ENCODE results near the gene PHLPP2.

Gene PHLPP2

DNA sequence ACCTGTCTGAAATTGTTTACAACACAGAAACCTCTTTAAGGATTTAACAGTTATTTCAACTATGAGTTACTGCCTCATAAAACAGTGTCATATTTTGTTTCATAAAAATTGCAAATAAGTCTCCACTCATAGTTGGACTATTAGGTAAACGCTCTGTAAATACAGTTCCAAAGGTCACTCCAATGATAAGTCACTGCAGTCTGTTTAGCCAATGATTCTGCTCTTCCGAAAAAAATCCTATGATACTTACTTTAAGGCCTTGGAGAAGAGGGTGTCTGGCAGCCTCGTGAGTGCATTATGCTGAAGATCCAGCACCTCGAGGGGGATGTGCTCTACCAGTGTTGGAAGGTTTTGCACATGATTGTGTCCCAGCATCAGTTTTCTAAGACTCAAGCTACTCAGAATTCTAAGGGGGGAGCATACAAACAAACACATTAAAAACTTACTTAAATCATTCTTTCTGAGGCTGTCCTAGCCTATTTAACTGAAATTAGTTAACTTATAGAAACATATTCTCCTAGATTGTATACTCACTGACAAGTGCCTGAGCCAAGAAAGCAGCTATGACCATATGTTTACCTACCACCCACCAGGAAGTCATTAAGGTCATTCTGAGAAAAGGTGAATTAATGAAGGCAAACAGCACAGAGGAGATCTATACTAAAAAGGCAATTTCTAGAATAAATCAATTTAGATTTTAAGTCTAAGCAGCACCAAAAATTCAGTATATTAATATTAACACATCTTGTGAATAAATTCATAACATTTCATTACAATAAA, 57.4 kb downstream of the PHLPP2 start:
- peaks cover 14% of the 10 kb centered on the region for H3K36me3 Mint-ChIP-seq (ENCODE audit: low read depth)
- H3K4me3 Mint-ChIP-seq = no peak overlapping the region
- peaks cover 2% of the 10 kb centered on the region for H3K4me1 Mint-ChIP-seq (ENCODE audit: low read depth)
- H3K27ac Mint-ChIP-seq = no peak overlapping the region
- no peaks in the 10 kb centered on the region for H3K27me3 Mint-ChIP-seq (ENCODE audit: low read depth)
- H3K9me3 Mint-ChIP-seq = no peaks in the 10 kb centered on the region

GRCh38 chr16:71666264-71666663, 58.2 kb downstream of the PHLPP2 start:
- Mint-ChIP-seq H3K9me3 (no peaks in the 10 kb centered on the region), H3K4me3 (no peak overlapping the region), H3K36me3 (ENCODE audit: low read depth) (peaks cover 12% of the 10 kb centered on the region), H3K4me1 (ENCODE audit: low read depth) (peaks cover 2% of the 10 kb centered on the region), H3K27me3 (ENCODE audit: low read depth) (no peaks in the 10 kb centered on the region), H3K27ac (no peak overlapping the region)

GRCh38 chr16:71659471-71659870, 65.0 kb downstream of the PHLPP2 start:
- Mint-ChIP-seq H3K9me3 (no peaks in the 10 kb centered on the region), H3K4me3 (no peak overlapping the region), H3K27ac (no peak overlapping the region), H3K36me3 (ENCODE audit: low read depth) (peaks cover 10% of the 10 kb centered on the region), H3K27me3 (ENCODE audit: low read depth) (no peaks in the 10 kb centered on the region), H3K4me1 (ENCODE audit: low read depth) (peaks cover 2% of the 10 kb centered on the region)

GRCh38 chr16:71658771-71659170, 65.7 kb downstream of the PHLPP2 start:
- H3K4me3 Mint-ChIP-seq = no peak overlapping the region
- H3K36me3 Mint-ChIP-seq (ENCODE audit: low read depth) = peaks cover 10% of the 10 kb centered on the region
- no peaks in the 10 kb centered on the region for H3K9me3 Mint-ChIP-seq
- no peaks in the 10 kb centered on the region for H3K27me3 Mint-ChIP-seq (ENCODE audit: low read depth)
- peaks cover 2% of the 10 kb centered on the region for H3K4me1 Mint-ChIP-seq (ENCODE audit: low read depth)
- no peak overlapping the region for H3K27ac Mint-ChIP-seq

- H3K27ac Mint-ChIP-seq = no peak overlapping the region
- no peaks in the 10 kb centered on the region for H3K27me3 Mint-ChIP-seq (ENCODE audit: low read depth)
- no peak overlapping the region for H3K4me3 Mint-ChIP-seq
- H3K36me3 Mint-ChIP-seq (ENCODE audit: low read depth) = peaks cover 2% of the 10 kb centered on the region
- no peaks in the 10 kb centered on the region for H3K9me3 Mint-ChIP-seq
- no peaks in the 10 kb centered on the region for H3K4me1 Mint-ChIP-seq (ENCODE audit: low read depth)
Measured at GRCh38 chr16:71649704-71650103, 74.8 kb downstream of the PHLPP2 start.

GRCh38 chr16:71648921-71649320, 75.6 kb downstream of the PHLPP2 start:
- Mint-ChIP-seq H3K27ac (no peak overlapping the region), H3K4me1 (ENCODE audit: low read depth) (no peaks in the 10 kb centered on the region), H3K27me3 (ENCODE audit: low read depth) (no peaks in the 10 kb centered on the region), H3K9me3 (no peaks in the 10 kb centered on the region), H3K4me3 (no peak overlapping the region), H3K36me3 (ENCODE audit: low read depth) (peaks cover 2% of the 10 kb centered on the region)

GRCh38 chr16:71648162-71648561, 76.3 kb downstream of the PHLPP2 start:
- Mint-ChIP-seq H3K27ac (no peak overlapping the region), H3K36me3 (ENCODE audit: low read depth) (peaks cover 2% of the 10 kb centered on the region), H3K9me3 (no peaks in the 10 kb centered on the region), H3K27me3 (ENCODE audit: low read depth) (no peaks in the 10 kb centered on the region), H3K4me1 (ENCODE audit: low read depth) (no peaks in the 10 kb centered on the region), H3K4me3 (no peak overlapping the region)

- H3K36me3 Mint-ChIP-seq (ENCODE audit: low read depth) = peaks cover 2% of the 10 kb centered on the region
- H3K9me3 Mint-ChIP-seq = no peaks in the 10 kb centered on the region
- no peaks in the 10 kb centered on the region for H3K4me1 Mint-ChIP-seq (ENCODE audit: low read depth)
- no peaks in the 10 kb centered on the region for H3K27me3 Mint-ChIP-seq (ENCODE audit: low read depth)
- no peak overlapping the region for H3K4me3 Mint-ChIP-seq
- no peak overlapping the region for H3K27ac Mint-ChIP-seq
Measured at GRCh38 chr16:71647391-71647790, 77.1 kb downstream of the PHLPP2 start.

DNA sequence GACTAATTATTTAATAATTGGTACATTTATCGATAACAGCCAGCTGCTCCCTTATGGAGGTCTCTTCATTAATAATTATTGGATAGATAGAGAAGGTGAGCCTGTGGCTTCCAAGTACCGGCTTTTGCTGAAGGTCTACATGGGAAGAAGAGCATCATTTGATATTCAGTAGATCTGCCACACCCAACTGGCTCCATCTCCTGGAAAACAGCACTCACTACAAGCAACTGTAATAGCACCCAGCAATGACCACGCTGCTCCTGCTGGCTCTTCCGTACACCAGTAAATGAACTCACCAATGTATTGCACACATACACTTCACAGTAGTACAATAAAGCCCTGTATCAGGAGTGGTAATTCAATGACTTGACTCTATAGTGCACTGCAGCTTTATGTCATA, 79.1 kb downstream of the PHLPP2 start:
- Mint-ChIP-seq H3K27me3 (ENCODE audit: low read depth) (no peaks in the 10 kb centered on the region), H3K36me3 (ENCODE audit: low read depth) (peaks cover 2% of the 10 kb centered on the region), H3K4me1 (ENCODE audit: low read depth) (no peaks in the 10 kb centered on the region), H3K9me3 (no peaks in the 10 kb centered on the region), H3K27ac (no peak overlapping the region), H3K4me3 (no peak overlapping the region)

DNA sequence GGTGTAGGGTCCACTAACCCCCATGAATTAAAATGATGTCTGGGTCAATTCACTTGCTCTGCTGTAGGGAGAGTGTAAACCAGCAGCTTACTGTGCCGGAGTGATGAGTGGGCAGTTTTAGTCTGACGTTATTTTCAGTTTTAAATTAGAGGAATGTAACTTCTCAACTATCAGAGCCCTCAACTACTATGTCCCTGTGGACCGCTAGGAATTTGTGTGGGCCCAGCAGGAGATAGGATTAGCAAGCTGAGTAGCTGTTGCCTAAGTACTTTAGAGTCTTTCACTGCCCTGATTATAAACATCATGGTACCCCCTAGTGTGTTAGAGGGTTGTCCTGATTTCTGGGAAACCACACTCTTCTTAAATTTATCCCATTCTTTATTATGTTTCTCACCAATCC, 87.1 kb downstream of the PHLPP2 start:
- H3K27ac Mint-ChIP-seq = no peak overlapping the region
- no peak overlapping the region for H3K4me3 Mint-ChIP-seq
- H3K36me3 Mint-ChIP-seq (ENCODE audit: low read depth) = no peaks in the 10 kb centered on the region
- H3K9me3 Mint-ChIP-seq = no peaks in the 10 kb centered on the region
- H3K4me1 Mint-ChIP-seq (ENCODE audit: low read depth) = no peaks in the 10 kb centered on the region
- no peaks in the 10 kb centered on the region for H3K27me3 Mint-ChIP-seq (ENCODE audit: low read depth)

DNA sequence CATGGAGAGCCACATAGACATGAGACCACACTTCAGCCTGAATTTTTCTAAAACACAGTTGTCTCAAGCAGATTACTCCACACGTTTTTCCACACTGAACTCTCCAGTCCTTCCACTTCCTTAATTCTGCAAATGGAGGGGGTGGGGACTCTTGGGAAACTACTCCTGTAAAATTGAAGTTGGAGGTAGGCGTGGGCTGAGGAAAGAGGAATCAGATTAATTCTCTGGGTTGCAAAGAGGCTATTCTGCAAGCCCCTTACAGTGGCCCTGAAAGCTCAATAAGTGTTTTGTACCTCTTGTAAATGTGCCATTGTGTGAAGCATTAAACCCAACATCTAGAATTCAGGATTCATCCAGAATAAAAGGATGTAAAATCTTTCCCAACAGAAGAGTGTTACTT, 88.9 kb downstream of the PHLPP2 start:
- H3K27me3 Mint-ChIP-seq (ENCODE audit: low read depth) = no peaks in the 10 kb centered on the region
- H3K4me3 Mint-ChIP-seq = no peak overlapping the region
- no peaks in the 10 kb centered on the region for H3K9me3 Mint-ChIP-seq
- no peaks in the 10 kb centered on the region for H3K4me1 Mint-ChIP-seq (ENCODE audit: low read depth)
- no peaks in the 10 kb centered on the region for H3K36me3 Mint-ChIP-seq (ENCODE audit: low read depth)
- H3K27ac Mint-ChIP-seq = no peak overlapping the region

DNA sequence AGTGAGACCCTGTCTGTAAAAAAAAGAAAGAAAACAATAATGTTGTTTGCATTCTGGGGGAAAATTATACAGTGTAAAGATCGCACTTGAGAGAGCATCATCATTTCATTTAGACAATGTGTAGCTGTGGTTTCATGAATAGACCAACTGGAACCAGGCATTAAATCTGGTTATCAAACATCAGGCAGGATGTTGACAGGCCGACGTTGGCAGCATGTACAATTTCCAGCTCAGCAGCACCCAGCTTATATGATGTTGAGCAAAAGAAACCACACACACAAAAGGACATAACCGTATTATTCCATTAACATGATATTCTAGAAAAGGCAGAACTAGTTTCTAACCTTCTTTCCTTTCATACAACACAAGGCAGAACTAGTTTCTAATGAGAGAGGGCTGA, 92.7 kb downstream of the PHLPP2 start:
- H3K27ac Mint-ChIP-seq = no peak overlapping the region
- no peaks in the 10 kb centered on the region for H3K36me3 Mint-ChIP-seq (ENCODE audit: low read depth)
- peaks cover 26% of the 10 kb centered on the region for H3K27me3 Mint-ChIP-seq (ENCODE audit: low read depth)
- H3K9me3 Mint-ChIP-seq = no peaks in the 10 kb centered on the region
- H3K4me1 Mint-ChIP-seq (ENCODE audit: low read depth) = no peaks in the 10 kb centered on the region
- H3K4me3 Mint-ChIP-seq = no peak overlapping the region

DNA sequence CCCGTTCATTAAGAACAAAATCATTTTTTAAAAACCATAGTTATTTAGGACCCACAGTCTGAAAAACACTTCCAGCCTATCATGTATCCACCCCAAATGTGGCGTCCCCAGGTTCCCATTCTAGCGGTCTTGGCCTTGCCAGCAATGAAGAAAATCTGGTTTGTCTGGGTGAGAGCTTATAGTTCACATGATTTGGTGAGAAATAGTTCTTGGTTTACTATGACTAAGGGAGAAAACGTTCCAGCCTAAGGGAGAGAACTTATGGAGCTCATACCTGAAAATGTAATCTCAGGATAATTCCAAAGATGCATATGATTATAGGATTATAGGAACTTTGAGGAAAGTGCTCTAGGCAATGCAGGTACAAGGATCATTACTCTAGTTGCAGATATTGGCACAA, 93.7 kb downstream of the PHLPP2 start:
- no peak overlapping the region for H3K27ac Mint-ChIP-seq
- no peaks in the 10 kb centered on the region for H3K4me1 Mint-ChIP-seq (ENCODE audit: low read depth)
- H3K9me3 Mint-ChIP-seq = no peaks in the 10 kb centered on the region
- H3K36me3 Mint-ChIP-seq (ENCODE audit: low read depth) = no peaks in the 10 kb centered on the region
- H3K4me3 Mint-ChIP-seq = no peak overlapping the region
- H3K27me3 Mint-ChIP-seq (ENCODE audit: low read depth) = peaks cover 28% of the 10 kb centered on the region

DNA sequence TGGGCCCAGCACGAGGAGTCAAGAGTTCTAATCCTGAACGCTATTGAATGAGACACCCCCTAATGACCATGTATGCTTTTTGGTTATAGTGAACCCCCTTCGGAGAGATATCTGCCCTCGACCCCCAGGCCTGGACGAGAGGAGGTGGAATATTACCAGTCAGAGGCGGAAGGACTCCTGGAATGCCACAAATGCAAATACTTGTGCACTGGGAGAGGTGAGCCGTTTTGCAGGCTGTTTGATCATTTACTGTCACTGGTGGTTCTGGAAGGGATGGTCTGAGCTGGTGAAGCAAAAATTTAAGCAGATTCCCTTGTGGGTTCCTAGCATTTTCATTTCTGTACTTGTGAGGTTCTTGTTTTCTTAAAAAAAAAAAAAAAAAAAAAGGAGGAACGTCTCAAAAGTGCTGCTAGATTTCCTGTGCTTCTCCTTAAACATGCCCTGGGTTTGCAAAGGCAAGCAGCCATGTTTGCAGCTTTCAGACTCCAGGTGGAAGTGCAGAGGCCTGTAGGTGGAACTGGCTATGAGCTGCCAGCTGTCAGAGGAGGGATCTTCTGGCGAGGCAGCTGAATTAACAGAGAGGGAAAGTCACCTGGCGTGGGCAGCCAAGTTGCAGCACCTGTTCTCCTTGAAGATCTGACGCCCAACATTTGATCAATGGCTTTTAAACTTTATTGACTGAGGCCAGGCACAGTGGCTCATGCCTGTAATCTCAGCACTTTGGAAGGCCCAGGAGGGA, 95.1 kb downstream of the PHLPP2 start:
- no peak overlapping the region for H3K4me3 Mint-ChIP-seq
- H3K27me3 Mint-ChIP-seq (ENCODE audit: low read depth) = peaks cover 32% of the 10 kb centered on the region
- no peak overlapping the region for H3K27ac Mint-ChIP-seq
- no peaks in the 10 kb centered on the region for H3K36me3 Mint-ChIP-seq (ENCODE audit: low read depth)
- H3K4me1 Mint-ChIP-seq (ENCODE audit: low read depth) = no peaks in the 10 kb centered on the region
- no peaks in the 10 kb centered on the region for H3K9me3 Mint-ChIP-seq

DNA sequence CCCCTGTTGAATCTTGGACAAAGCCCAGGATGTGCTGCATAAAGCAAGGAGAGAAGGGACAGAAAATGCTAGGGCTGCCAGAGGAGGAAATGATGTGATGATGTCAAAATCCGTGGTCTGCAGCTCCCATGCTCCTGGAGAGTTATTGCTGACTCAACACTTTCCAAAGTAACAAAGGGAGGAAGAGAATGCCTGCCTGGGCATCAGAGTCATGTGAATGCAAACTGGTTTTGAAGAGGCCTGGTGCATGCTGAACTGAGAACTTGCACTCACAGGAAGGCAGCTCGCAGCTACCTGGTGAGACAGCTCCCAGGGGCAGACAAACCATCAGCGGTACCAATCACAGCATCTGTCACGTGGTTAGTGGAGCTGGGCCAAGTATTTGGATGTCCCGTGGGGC, 95.7 kb downstream of the PHLPP2 start:
- no peak overlapping the region for H3K27ac Mint-ChIP-seq
- H3K36me3 Mint-ChIP-seq (ENCODE audit: low read depth) = no peaks in the 10 kb centered on the region
- no peaks in the 10 kb centered on the region for H3K4me1 Mint-ChIP-seq (ENCODE audit: low read depth)
- H3K27me3 Mint-ChIP-seq (ENCODE audit: low read depth) = peaks cover 32% of the 10 kb centered on the region
- no peak overlapping the region for H3K4me3 Mint-ChIP-seq
- H3K9me3 Mint-ChIP-seq = no peaks in the 10 kb centered on the region
